ENCODE data around the gene TEX51. TPM values are rescaled to one million over a fixed set of nuclear protein-coding genes. Genes with fewer than 3 reads are reported as not detected.

The TEX51 gene
- total RNA-seq, 2 donors from 2014 or later = not detected

- Histone ChIP-seq H3K9me3 (no peaks in the 10 kb centered on the region), H3K27me3 (no peaks in the 10 kb centered on the region), H3K9ac (ENCODE audit: low read depth in 2 of 2, low read length in 2 of 2) (no peak overlapping the region), H3K36me3 (no peaks in the 10 kb centered on the region), H3K27ac (no peak overlapping the region), H3K4me3 (no peak overlapping the region), H3K4me1 (no peaks in the 10 kb centered on the region)
- TF ChIP-seq CTCF (IDR thresholded peaks at IDR 0.05) = no peak
- no peak for DNase-seq
- intact Hi-C loops (cut with DNase I) = no loop called here
These were observed 21.6 kb upstream of the TEX51 start for GRCh38 chr2:126877041-126877440.

GRCh38 chr2:126877861-126878565, 20.7 kb upstream of the TEX51 start:
- intact Hi-C loops (cut with DNase I) = no loop called here
- no peak for DNase-seq

GRCh38 chr2:126878601-126879000, 20.1 kb upstream of the TEX51 start:
- no peak overlapping the region for H3K27ac ChIP-seq
- H3K27me3 ChIP-seq = no peaks in the 10 kb centered on the region
- no peak overlapping the region for H3K4me3 ChIP-seq
- no peak for TF ChIP-seq CTCF (IDR thresholded peaks at IDR 0.05)
- H3K36me3 ChIP-seq = no peaks in the 10 kb centered on the region
- intact Hi-C loops (cut with DNase I) = no loop called here
- H3K9me3 ChIP-seq = no peaks in the 10 kb centered on the region
- no peak overlapping the region for H3K9ac ChIP-seq (ENCODE audit: low read depth in 2 of 2, low read length in 2 of 2)
- no peak for DNase-seq
- H3K4me1 ChIP-seq = no peaks in the 10 kb centered on the region

More at GRCh38 chr2:126877861-126878565, 20.7 kb upstream of the TEX51 start:
- Histone ChIP-seq H3K36me3 (no peaks in the 10 kb centered on the region), H3K9ac (ENCODE audit: low read depth in 2 of 2, low read length in 2 of 2) (no peak overlapping the region), H3K27me3 (no peaks in the 10 kb centered on the region), H3K4me1 (no peaks in the 10 kb centered on the region), H3K4me3 (no peak overlapping the region), H3K27ac (no peak overlapping the region), H3K9me3 (no peaks in the 10 kb centered on the region)
- no peak for TF ChIP-seq CTCF (IDR thresholded peaks at IDR 0.05)

- no peaks in the 10 kb centered on the region for H3K27me3 ChIP-seq
- no peaks in the 10 kb centered on the region for H3K9me3 ChIP-seq
- no peaks in the 10 kb centered on the region for H3K36me3 ChIP-seq
- no peak for DNase-seq
- H3K27ac ChIP-seq = no peak overlapping the region
- no peaks in the 10 kb centered on the region for H3K4me1 ChIP-seq
- H3K9ac ChIP-seq (ENCODE audit: low read depth in 2 of 2, low read length in 2 of 2) = no peak overlapping the region
- no peak for TF ChIP-seq CTCF (IDR thresholded peaks at IDR 0.05)
- intact Hi-C loops (cut with DNase I) = no loop called here
- no peak overlapping the region for H3K4me3 ChIP-seq
These were observed 19.1 kb upstream of the TEX51 start for GRCh38 chr2:126879348-126880298.

- no peak overlapping the region for H3K27ac ChIP-seq
- no peaks in the 10 kb centered on the region for H3K27me3 ChIP-seq
- no peak for DNase-seq
- intact Hi-C loops (cut with DNase I) = no loop called here
- no peak for TF ChIP-seq CTCF (IDR thresholded peaks at IDR 0.05)
- H3K9me3 ChIP-seq = no peaks in the 10 kb centered on the region
- no peaks in the 10 kb centered on the region for H3K36me3 ChIP-seq
- no peaks in the 10 kb centered on the region for H3K4me1 ChIP-seq
- no peak overlapping the region for H3K9ac ChIP-seq (ENCODE audit: low read depth in 2 of 2, low read length in 2 of 2)
- no peak overlapping the region for H3K4me3 ChIP-seq
These were observed 18.4 kb upstream of the TEX51 start for GRCh38 chr2:126880324-126880723.

All from colonic mucosa (tissue), 4 donors.